ES-I3 (cell line): ENCODE measurements around the gene DECR2.

Experiments
- H3K36me3 ChIP-seq: 2 replicates; pipeline ENCODE4 v1.6.1; 2013; ENCODE audit warnings: mild to moderate bottlenecking, low read length, control low read depth, moderate library complexity; ENCODE audit not compliant: insufficient read depth
- H3K4me1 ChIP-seq: 2 replicates; pipeline ENCODE4 v1.6.1; 2013; ENCODE audit warnings: mild to moderate bottlenecking, control low read depth, low read length; ENCODE audit not compliant: insufficient read depth
- H3K9ac ChIP-seq: 2 replicates; pipeline ENCODE4 v1.6.1; 2013; ENCODE audit warnings: low read depth, mild to moderate bottlenecking, low read length, moderate library complexity
- H3K9me3 ChIP-seq: 2 replicates; pipeline ENCODE4 v1.6.1; 2013; ENCODE audit warnings: mild to moderate bottlenecking, low read length, moderate library complexity; ENCODE audit not compliant: control insufficient read depth, insufficient read depth

DECR2 gene

GRCh38 chr16:401468-402348, at the start of gene DECR2:
TSS of gene DECR2 (plus strand) at chr16:401885. CDS start at chr16:401964, 79 bp downstream.
- Histone ChIP-seq H3K9ac (peak within 1 kb of the TSS; percentile 95), H3K36me3 (no peaks in the 10 kb centered on the region), H3K4me1 (peaks cover 9% of the 10 kb centered on the region; the same call in 1 of the 2 replicates), H3K9me3 (no peaks in the 10 kb centered on the region)

- peak within 1 kb of the TSS; percentile 73 for H3K9ac ChIP-seq
- no peaks in the 10 kb centered on the region for H3K36me3 ChIP-seq
These were observed 48.9 kb upstream of the DECR2 start, which contains the start of gene AXIN1 for GRCh38 chr16:352547-353403. TSS of gene AXIN1 (minus strand) at chr16:352723. CDS start at chr16:347025, 5,698 bp downstream.

GRCh38 chr16:353404-354290, 48.0 kb upstream of the DECR2 start:
- Histone ChIP-seq H3K4me1 (peaks cover 9% of the 10 kb centered on the region; the same call in 1 of the 2 replicates), H3K9ac (peak overlapping the region; percentile 57), H3K9me3 (no peaks in the 10 kb centered on the region), H3K36me3 (no peaks in the 10 kb centered on the region)

More at GRCh38 chr16:352547-353403, 48.9 kb upstream of the DECR2 start, which contains the start of gene AXIN1:
- peaks cover 9% of the 10 kb centered on the region; the same call in 1 of the 2 replicates for H3K4me1 ChIP-seq
- H3K9me3 ChIP-seq = no peaks in the 10 kb centered on the region

- peaks cover 9% of the 10 kb centered on the region; the same call in 1 of the 2 replicates for H3K4me1 ChIP-seq
- no peaks in the 10 kb centered on the region for H3K9me3 ChIP-seq
- H3K9ac ChIP-seq = no peak overlapping the region
- H3K36me3 ChIP-seq = no peaks in the 10 kb centered on the region
These were observed 47.3 kb upstream of the DECR2 start for GRCh38 chr16:354291-354881.

- Histone ChIP-seq H3K36me3 (no peaks in the 10 kb centered on the region), H3K9ac (no peak overlapping the region), H3K4me1 (peaks cover 9% of the 10 kb centered on the region; the same call in 1 of the 2 replicates), H3K9me3 (no peaks in the 10 kb centered on the region)
These were observed 46.7 kb upstream of the DECR2 start for GRCh38 chr16:354971-355461.

- Histone ChIP-seq H3K4me1 (peaks cover 4% of the 10 kb centered on the region; the same call in 1 of the 2 replicates), H3K9ac (no peak overlapping the region), H3K9me3 (no peaks in the 10 kb centered on the region), H3K36me3 (no peaks in the 10 kb centered on the region)
These were observed 44.9 kb upstream of the DECR2 start for GRCh38 chr16:356741-357140.

- Histone ChIP-seq H3K9me3 (no peaks in the 10 kb centered on the region), H3K36me3 (no peaks in the 10 kb centered on the region), H3K9ac (no peak overlapping the region), H3K4me1 (no peaks in the 10 kb centered on the region; the same call in 1 of the 2 replicates)
These were observed 42.5 kb upstream of the DECR2 start for GRCh38 chr16:359067-359763.

- Histone ChIP-seq H3K9ac (no peak overlapping the region), H3K36me3 (no peaks in the 10 kb centered on the region), H3K4me1 (no peaks in the 10 kb centered on the region; the same call in 1 of the 2 replicates), H3K9me3 (no peaks in the 10 kb centered on the region)
These were observed 41.6 kb upstream of the DECR2 start for GRCh38 chr16:359871-360697.

- no peak overlapping the region for H3K9ac ChIP-seq
- H3K4me1 ChIP-seq = no peaks in the 10 kb centered on the region; the same call in 1 of the 2 replicates
- H3K9me3 ChIP-seq = no peaks in the 10 kb centered on the region
- H3K36me3 ChIP-seq = no peaks in the 10 kb centered on the region
These were observed 40.9 kb upstream of the DECR2 start for GRCh38 chr16:360698-361336.

- Histone ChIP-seq H3K9me3 (no peaks in the 10 kb centered on the region), H3K4me1 (no peaks in the 10 kb centered on the region; the same call in 1 of the 2 replicates), H3K36me3 (no peaks in the 10 kb centered on the region), H3K9ac (no peak overlapping the region)
These were observed 40.3 kb upstream of the DECR2 start for GRCh38 chr16:361341-361871.

- Histone ChIP-seq H3K9ac (no peak overlapping the region), H3K4me1 (no peaks in the 10 kb centered on the region; the same call in 1 of the 2 replicates), H3K36me3 (no peaks in the 10 kb centered on the region), H3K9me3 (no peaks in the 10 kb centered on the region)
These were observed 39.6 kb upstream of the DECR2 start for GRCh38 chr16:361872-362701.
